AG04450 (cell line): ENCODE data around the gene ZNF830. TPM values are rescaled to one million over a fixed set of nuclear protein-coding genes. Genes with fewer than 3 reads are reported as not detected.
A peak's percentile ranks its signal among the peaks of the same experiment; 100 is the strongest.

ENCODE experiments used
- CTCF ChIA-PET: fragments of 300-600, 350-600 bp; formaldehyde crosslinking; extraction: SDS; loops from one replicate; lab custom pipeline; 2022; ENCODE audit warnings: antibody characterized with exemption, inconsistent platforms; lab: Charles Lee
- POLR2A ChIA-PET: fragments of 350-600 bp; formaldehyde crosslinking; extraction: SDS; loops from one replicate; lab custom pipeline; 2021; ENCODE audit warnings: antibody characterized with exemption, inconsistent platforms; lab: Yijun Ruan, JAX
- DNase-seq: peaks from one replicate; pipeline ENCODE4 v3.0.0-alpha.2; 2011; ENCODE audit warnings: low read depth, low spot score
- H3K27ac ChIP-seq: one replicate; pipeline ENCODE4 v1.5.1; 2012; ENCODE audit warnings: low read depth, low read length, control low read depth
- H3K27me3 ChIP-seq: one replicate; pipeline ENCODE4 v1.6.0; 2012; ENCODE audit warnings: low read length; ENCODE audit not compliant: control insufficient read depth, insufficient read depth
- H3K4me3 ChIP-seq: 2 replicates; pipeline ENCODE4 v1.5.1; 2011; ENCODE audit warnings: mild to moderate bottlenecking, low read depth, low read length, control low read depth
- H3K9me3 ChIP-seq: 2 replicates; pipeline ENCODE4 v1.5.1; 2012; ENCODE audit warnings: low read length; ENCODE audit not compliant: control insufficient read depth, insufficient read depth
- CTCF ChIP-seq: IDR thresholded peaks from 2 replicates; pipeline ENCODE4 v1.5.1; 2011; ENCODE audit warnings: low read depth, low read length, control low read depth, inconsistent platforms
- polyA plus RNA-seq: library from polyadenylated mRNA; depleted of rRNA; stranded (reverse); fragments of >200 nt; gene quantifications from 2 replicates; pipeline ENCODE4 v1.2.3, GENCODE V29; 2011

ZNF830 gene
- polyA plus RNA-seq, 1 experiment, result 9.4 TPM

- Histone ChIP-seq H3K4me3 (no peak overlapping the region), H3K27ac (no peak overlapping the region), H3K27me3 (no peaks in the 10 kb centered on the region), H3K9me3 (no peaks in the 10 kb centered on the region)
- no peak for DNase-seq
- ChIA-PET CTCF (no interaction called here), POLR2A (no interaction called here)
- no peak for TF ChIP-seq CTCF
Observed at GRCh38 chr17:34974794-34975785, 13.8 kb downstream of the ZNF830 start.

GRCh38 chr17:34979153-34979552 lies 17.8 kb downstream of the ZNF830 start:
- CTCF ChIA-PET, result interaction anchor here (0.6 to 2.8 kb wide), 3 partner anchors 20 to 1163 kb away, joined by 3 to 8 read pairs (median 3); no protein-coding TSS in a partner anchor
- H3K9me3 ChIP-seq, result no peaks in the 10 kb centered on the region
- POLR2A ChIA-PET, result interaction anchor here (0.8 to 1.2 kb wide), 3 partner anchors 10 to 103 kb away, joined by 3 read pairs; no protein-coding TSS in a partner anchor
- TF ChIP-seq CTCF, result no peak
- no peaks in the 10 kb centered on the region for H3K27me3 ChIP-seq
- H3K27ac ChIP-seq, result no peak overlapping the region
- no peak overlapping the region for H3K4me3 ChIP-seq
- no peak for DNase-seq

- no peaks in the 10 kb centered on the region for H3K9me3 ChIP-seq
- ChIA-PET POLR2A (interaction anchor here (0.9 to 2.1 kb wide), 8 partner anchors 18 to 148 kb away, joined by 3 to 9 read pairs (median 5); partner anchors contain the start of genes CCT6B, RFFL and ZNF830), CTCF (interaction anchor here (0.8 to 2.8 kb wide), 3 partner anchors 19 to 110 kb away, joined by 3 to 8 read pairs (median 3); no protein-coding TSS in a partner anchor)
- peak overlapping the region; percentile 72 for H3K4me3 ChIP-seq
- DNase-seq, result no peak
- no peaks in the 10 kb centered on the region for H3K27me3 ChIP-seq
- peak overlapping the region; percentile 73 for H3K27ac ChIP-seq
- no peak for TF ChIP-seq CTCF
Observed at GRCh38 chr17:34979650-34980352, 18.5 kb downstream of the ZNF830 start.

- ChIA-PET POLR2A (interaction anchor here (0.6 to 2.1 kb wide), 11 partner anchors 11 to 609 kb away, joined by 3 to 11 read pairs (median 5); partner anchors contain the start of genes CCT6B, RFFL and ZNF830), CTCF (interaction anchor here (0.6 to 2.6 kb wide), 5 partner anchors 17 to 109 kb away, joined by 3 to 9 read pairs (median 4); no protein-coding TSS in a partner anchor)
- H3K27me3 ChIP-seq, result no peaks in the 10 kb centered on the region
- no peaks in the 10 kb centered on the region for H3K9me3 ChIP-seq
- peak within 1 kb of the TSS; percentile 72 for H3K4me3 ChIP-seq
- DNase-seq, result peak; percentile 74
- no peak for TF ChIP-seq CTCF
- H3K27ac ChIP-seq, result peak within 1 kb of the TSS; percentile 99
Observed at GRCh38 chr17:34980353-34980680, 19.0 kb downstream of the ZNF830 start, which contains the start of gene LIG3. LIG3 (plus strand) TSS chr17:34980512; CDS start chr17:34983006, 2,494 bp downstream.
